Stomach (tissue), 9 donors: ENCODE measurements around the gene GPS2. TPM values are rescaled to one million over a fixed set of nuclear protein-coding genes. Genes with fewer than 3 reads are reported as not detected.
A peak's percentile ranks its signal among the peaks of the same experiment; 100 is the strongest.

ENCODE experiments used
- DNase-seq, 2 donors: peaks; one replicate each; pipeline versions ENCODE4 v3.0.0 to v3.0.0-alpha.2; 2013 to 2019
- H3K27ac ChIP-seq, 5 donors: fragments of 200-600 bp in 4 of 5; sonication (generic) in 4 of 5; one replicate each; pipeline ENCODE4 v1.5.1; 2013 to 2019; ENCODE audit warnings: mild to moderate bottlenecking in 1 of 5, moderate library complexity in 1 of 5
- H3K27me3 ChIP-seq, 3 donors: fragments of 200-600 bp; sonication (generic); one replicate each; pipeline ENCODE4 v1.5.1; 2017 to 2019; ENCODE audit warnings: mixed run types in 1 of 3
- H3K36me3 ChIP-seq, 4 donors: fragments of 200-600 bp; sonication (generic); 1 replicate in 3 of 4; 2 replicates in 1 of 4; pipeline ENCODE4 v1.5.1; 2016 to 2019
- H3K4me1 ChIP-seq, 4 donors: fragments of 200-600 bp; sonication (generic); one replicate each; pipeline ENCODE4 v1.5.1; 2016 to 2019
- H3K4me3 ChIP-seq, 4 donors: fragments of 200-600 bp; sonication (generic) in 3 of 4; one replicate each; pipeline ENCODE4 v1.5.1; 2016 to 2019; ENCODE audit warnings: mild to moderate bottlenecking in 1 of 4
- H3K9me3 ChIP-seq, 4 donors: fragments of 200-600 bp; sonication (generic); one replicate each; pipeline ENCODE4 v1.5.1; 2016 to 2019
- CTCF ChIP-seq, 7 experiments: fragments of 450-650 bp in 4 of 7; fragments of 200-600 bp in 3 of 7; sonication (generic) in 3 of 7; IDR thresholded peaks; one replicate each; pipeline ENCODE4 v1.5.1; 2016 to 2019; ENCODE audit warnings: antibody characterized with exemption in 7 of 7, control low read depth in 2 of 7, mild to moderate bottlenecking in 1 of 7
- EP300 ChIP-seq: sonication (generic); formaldehyde crosslinking; IDR thresholded peaks from one replicate; pipeline ENCODE4 v1.6.1; 2017; ENCODE audit warnings: antibody characterized with exemption
- POLR2A ChIP-seq, 4 donors: fragments of 450-650 bp; IDR thresholded peaks; one replicate each; pipeline ENCODE4 v1.6.1; 2016; ENCODE audit warnings: antibody characterized with exemption in 4 of 4, control low read depth in 2 of 4, mild to moderate bottlenecking in 1 of 4, moderate library complexity in 1 of 4
- POLR2AphosphoS5 ChIP-seq, 3 donors: sonication (generic); formaldehyde crosslinking; IDR thresholded peaks; one replicate each; pipeline ENCODE4 v1.6.1; 2016; ENCODE audit warnings: antibody characterized with exemption in 3 of 3
- WGBS, 5 donors: extraction: QIAGEN DNeasy Blood & Tissue Kit in 3 of 5; methylation state at CpG; one replicate each; pipeline versions ENCODE4 v1.1.5 to v1.1.7; 2013 to 2018; 5-methylcytosine and 5-hydroxymethylcytosine counted together
- intact Hi-C: fragments of 100-400 bp; cut with DNase I; formaldehyde crosslinking; loops from one replicate; pipeline ENCODE4 v1.15.1; 2023; ENCODE audit warnings: low total_unique reads
- polyA plus RNA-seq, 3 donors: library from polyadenylated mRNA; stranded (reverse); fragments of 200-250 nt; gene quantifications; one replicate each; pipeline ENCODE4 v1.2.3, GENCODE V29; 2013
- total RNA-seq, 5 donors: library from RNA; depleted of rRNA; stranded (reverse); fragments of >200 nt; gene quantifications; one replicate each; pipeline versions ENCODE4 v1.1.0 to v1.2.3, GENCODE V29; 2014 to 2016
- donor health status: healthy with polysubstance abuse.
- donor health status: Bipolar disorder and iron deficiency.
- donor health status: healthy.

GPS2 gene
- total and polyA plus RNA-seq, 8 donors = 23.9 to 91.6 (median 71.1) TPM

- Histone ChIP-seq H3K27ac (peak within 1 kb of the TSS; percentile 98 to 100 (median 100)), H3K4me3 (peak within 1 kb of the TSS; percentile 94 to 99 (median 98)), H3K4me1 (peaks cover 17 to 40% (median 37%) of the 10 kb centered on the region in 4 donors), H3K36me3 (peaks cover 23 to 29% (median 28%) of the 10 kb centered on the region in 4 donors), H3K9me3 (no peaks in the 10 kb centered on the region), H3K27me3 (no peaks in the 10 kb centered on the region)
- TF ChIP-seq POLR2A (IDR thresholded peaks at IDR 0.05) (peak in 2 of 4 donors; percentile 84 to 85), CTCF (IDR thresholded peaks at IDR 0.05) (peak in 1 of 7 experiments; percentile 12), POLR2AphosphoS5 (IDR thresholded peaks at IDR 0.05) (peak; percentile 94 to 97 (median 95)), EP300 (no peak)
- intact Hi-C loops = no loop called here
- 0 to 1% (median 0%) methylated on average over 55 to 64 of the region's 64 CpGs for WGBS, 5 donors
- DNase-seq = peak; percentile 100
Observed at GRCh38 chr17:7306911-7307685, 8.1 kb downstream of the GPS2 start, which contains the start of gene EIF5A. EIF5A (plus strand) TSS chr17:7307628; CDS start chr17:7309636, 2,008 bp downstream.

DNA sequence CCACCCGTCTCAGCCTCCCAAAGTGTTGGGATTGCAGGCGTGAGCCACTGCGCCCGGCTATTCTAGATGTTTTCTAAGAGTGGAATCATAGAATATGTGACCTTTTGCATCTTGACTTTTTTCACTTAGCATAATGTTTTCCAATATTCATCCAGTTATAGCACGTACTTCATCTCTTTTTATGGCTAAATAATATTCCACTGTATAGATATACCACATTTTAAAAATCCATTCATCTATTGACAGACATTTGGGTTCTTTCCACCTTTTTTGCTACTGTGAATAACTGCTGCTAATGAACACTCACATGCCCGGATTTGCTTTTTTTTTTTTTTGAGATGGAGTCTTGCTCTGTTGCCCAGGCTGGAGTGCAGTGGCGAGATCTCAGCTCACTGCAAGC lies 11.0 kb downstream of the GPS2 start:
- Histone ChIP-seq H3K36me3 (no peaks in the 10 kb centered on the region), H3K27ac (no peak overlapping the region), H3K4me3 (no peak overlapping the region), H3K9me3 (no peaks in the 10 kb centered on the region), H3K4me1 (peaks cover 4 to 14% (median 11%) of the 10 kb centered on the region in 4 donors), H3K27me3 (no peaks in the 10 kb centered on the region)
- intact Hi-C loops = no loop called here
- no peak for DNase-seq
- WGBS, 5 donors = 93 to 99% (median 97%) methylated on average over 7 of the region's 7 CpGs
- no peak for TF ChIP-seq POLR2AphosphoS5 (IDR thresholded peaks at IDR 0.05)
- no peak for TF ChIP-seq CTCF (IDR thresholded peaks at IDR 0.05)
- no peak for TF ChIP-seq EP300
- TF ChIP-seq POLR2A (IDR thresholded peaks at IDR 0.05) = no peak

DNA sequence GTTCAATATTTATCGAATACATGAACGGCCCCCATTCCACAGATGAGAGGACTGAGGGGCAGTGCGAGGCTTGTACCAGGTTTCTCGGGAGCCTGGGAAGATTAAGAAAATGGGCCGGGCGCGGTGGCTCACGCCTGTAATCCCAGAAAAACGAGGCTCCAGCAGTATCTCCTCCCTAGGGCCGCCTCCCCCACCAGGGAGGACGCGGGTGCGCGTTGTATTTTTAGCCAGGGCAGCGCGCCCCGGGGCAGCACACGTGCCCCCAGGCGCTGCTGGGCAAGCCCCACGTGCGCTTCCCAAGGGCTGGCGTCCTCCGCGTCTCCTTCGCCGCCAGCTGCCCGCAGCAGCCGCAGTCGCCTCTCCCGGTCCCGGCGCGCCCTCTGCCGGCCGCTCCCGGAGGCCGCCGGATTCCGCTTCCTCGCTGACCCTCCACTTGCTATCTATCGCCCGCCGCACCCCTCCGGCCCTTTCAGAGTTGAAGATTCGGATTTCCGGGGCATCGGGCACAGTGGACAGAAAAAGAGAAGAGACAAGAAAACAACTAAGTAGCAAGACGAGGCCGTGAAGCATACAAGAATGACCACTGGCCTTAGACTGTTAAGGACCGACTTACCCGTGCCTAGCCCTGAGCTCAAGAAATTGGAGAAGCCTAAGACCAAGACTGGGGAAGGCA lies 18.8 kb downstream of the GPS2 start:
- Histone ChIP-seq H3K4me1 (peaks cover 31 to 51% (median 44%) of the 10 kb centered on the region in 4 donors), H3K27ac (peak overlapping the region in 4 of 5 donors; percentile 0 to 68 (median 51)), H3K36me3 (no peaks in the 10 kb centered on the region), H3K9me3 (no peaks in the 10 kb centered on the region), H3K4me3 (peak overlapping the region; percentile 2 to 25 (median 14)), H3K27me3 (peaks cover 0 to 70% (median 28%) of the 10 kb centered on the region in 3 donors)
- peak; percentile 85 to 95 for DNase-seq
- 2 to 8% (median 2%) methylated on average over 31 to 51 of the region's 51 CpGs for WGBS, 5 donors
- intact Hi-C loops = no loop called here
- peak in 5 of 7 experiments; percentile 84 to 97 (median 94) for TF ChIP-seq CTCF (IDR thresholded peaks at IDR 0.05)
- TF ChIP-seq EP300 = no peak
- no peak for TF ChIP-seq POLR2A (IDR thresholded peaks at IDR 0.05)
- TF ChIP-seq POLR2AphosphoS5 (IDR thresholded peaks at IDR 0.05) = peak in 2 of 3 donors; percentile 64 to 76
